Panc1 (cell line): ENCODE measurements around the gene KIAA0232. TPM values are rescaled to one million over a fixed set of nuclear protein-coding genes. Genes with fewer than 3 reads are reported as not detected.

Source experiments
- ATAC-seq: fragments of 200-7000 bp; cut with Tn5 transposase; 2 replicates; pipeline ENCODE4 v1.9.1; 2020; ENCODE audit warnings: mild to moderate bottlenecking, moderate library complexity
- BruUV-seq: library from RNA; stranded (reverse); fragments of 400-500 nt; replicated peaks from 2 replicates; lab custom pipeline; 2021; lab: Mats Ljungman, UMichigan
- CTCF ChIA-PET: fragments of 300-600 bp; sonication (Branson Sonifier 250); formaldehyde crosslinking; loops from one replicate; lab custom pipeline; 2022; ENCODE audit warnings: antibody characterized with exemption; lab: Charles Lee
- POLR2A ChIA-PET: fragments of 300-600 bp; sonication (Branson Sonifier 250); formaldehyde crosslinking; loops from one replicate; lab custom pipeline; 2022; ENCODE audit warnings: antibody characterized with exemption; lab: Charles Lee
- DNase-seq: peaks from one replicate; pipeline ENCODE4 v3.0.0-alpha.2; 2010; ENCODE audit warnings: low read depth, low spot score
- H3K27ac ChIP-seq: 2 replicates; pipeline ENCODE4 v1.5.1; 2011; ENCODE audit warnings: mild to moderate bottlenecking, low read length, inconsistent platforms
- H3K27me3 ChIP-seq: fragments of 200-500 bp; sonication (Bioruptor generic); 2 replicates; pipeline ENCODE4 v1.6.0; 2014; ENCODE audit warnings: low read length, inconsistent platforms; ENCODE audit not compliant: control insufficient read depth, insufficient read depth
- H3K36me3 ChIP-seq: fragments of 200-500 bp; sonication (Bioruptor generic); 2 replicates; pipeline ENCODE4 v1.5.1; 2014; ENCODE audit warnings: inconsistent platforms, mild to moderate bottlenecking, low read length, moderate library complexity; ENCODE audit not compliant: control insufficient read depth, insufficient read depth
- H3K4me1 ChIP-seq: 2 replicates; pipeline ENCODE4 v1.5.1; 2011; ENCODE audit warnings: inconsistent platforms, mild to moderate bottlenecking, low read length, moderate library complexity; ENCODE audit not compliant: control insufficient read depth, insufficient read depth
- H3K4me3 ChIP-seq, 2 experiments: 2 replicates each; pipeline ENCODE4 v1.5.1; 2011 to 2012; ENCODE audit warnings: low read depth in 2 of 2, low read length in 2 of 2, mild to moderate bottlenecking in 2 of 2, inconsistent platforms in 1 of 2, moderate library complexity in 1 of 2
- H3K9me3 ChIP-seq: fragments of 200-500 bp; sonication (Bioruptor generic); 2 replicates; pipeline ENCODE4 v1.5.1; 2014; ENCODE audit warnings: low read depth, mild to moderate bottlenecking, inconsistent platforms, low read length, moderate library complexity; ENCODE audit not compliant: control insufficient read depth, insufficient read depth
- POLR2AphosphoS5 ChIP-seq: IDR thresholded peaks from 2 replicates; pipeline ENCODE4 v1.6.1; 2012; ENCODE audit warnings: mild to moderate bottlenecking, low read depth, low read length, moderate library complexity
- SIN3A ChIP-seq: IDR thresholded peaks from 2 replicates; pipeline ENCODE4 v1.6.1; 2012; ENCODE audit warnings: low read depth, mild to moderate bottlenecking, low read length, moderate library complexity, borderline replicate concordance; ENCODE audit not compliant: insufficient read depth
- TCF7L2 ChIP-seq: IDR thresholded peaks from 2 replicates; pipeline ENCODE4 v1.6.1; 2011; ENCODE audit warnings: mild to moderate bottlenecking, low read depth, low read length, inconsistent platforms
- in situ Hi-C: cut with HindIII; loops from 2 replicates; pipeline ENCODE4 v1.10.0; 2016; ENCODE audit warnings: low sequenced_read_pairs, low pct_unique_long_range_greater_than_20kb
- intact Hi-C: fragments of 100-400 bp; cut with micrococcal nuclease; formaldehyde crosslinking; loops from one replicate; pipeline ENCODE4 v1.10.0; 2022; ENCODE audit not compliant: unreplicated experiment
- total RNA-seq: library from RNA; stranded (reverse); gene quantifications from one replicate; pipeline ENCODE4 v1.2.1, GENCODE V29; 2021; ENCODE audit not compliant: unreplicated experiment
- TF ChIP-seq, protein P1 (sequence below): fragments of 450-650 bp; IDR thresholded peaks from 2 replicates; pipeline ENCODE4 v1.5.1; 2017; ENCODE audit warnings: mild to moderate bottlenecking
- TF ChIP-seq, protein P2 (sequence below), 2 experiments: IDR thresholded peaks; 2 replicates each; pipeline ENCODE4 v1.6.1; 2011 to 2012; ENCODE audit warnings: low read depth in 2 of 2, control low read depth in 1 of 2, low read length in 1 of 2, mild to moderate bottlenecking in 1 of 2, moderate library complexity in 1 of 2; ENCODE audit not compliant: insufficient read depth in 1 of 2

KIAA0232 gene
- total RNA-seq, 1 experiment from 2014 or later, result 20.2 TPM

DNA sequence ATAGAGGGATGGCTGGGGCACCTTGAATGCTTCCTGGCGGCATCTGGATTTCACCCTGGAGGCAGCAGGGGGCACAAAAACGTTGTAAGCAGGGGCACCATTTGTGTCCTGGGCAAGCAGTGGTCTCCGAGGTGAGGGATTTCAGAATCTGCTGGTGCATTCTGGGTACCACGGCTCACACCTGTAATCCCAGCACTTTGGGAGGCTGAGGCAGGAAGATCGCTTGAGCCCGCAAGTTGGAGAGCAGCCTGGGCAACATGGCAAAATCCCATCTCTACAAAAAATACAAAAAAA is 110.3 kb downstream of the KIAA0232 start:
- ChIA-PET CTCF (no interaction called here), POLR2A (no interaction called here)
- no peak for ATAC-seq
- no peak for DNase-seq
- no TSS peak for BruUV-seq
- intact Hi-C loops, result no loop called here
- in situ Hi-C loops, result no loop called here
- H3K27me3 ChIP-seq, result no peaks in the 10 kb centered on the region
- no peak overlapping the region for H3K4me3 ChIP-seq
- no peaks in the 10 kb centered on the region for H3K4me1 ChIP-seq
- H3K9me3 ChIP-seq, result no peaks in the 10 kb centered on the region
- H3K36me3 ChIP-seq, result no peaks in the 10 kb centered on the region
- H3K27ac ChIP-seq, result no peak overlapping the region
- no peak for TF ChIP-seq POLR2AphosphoS5
- TF ChIP-seq, protein P1, sequence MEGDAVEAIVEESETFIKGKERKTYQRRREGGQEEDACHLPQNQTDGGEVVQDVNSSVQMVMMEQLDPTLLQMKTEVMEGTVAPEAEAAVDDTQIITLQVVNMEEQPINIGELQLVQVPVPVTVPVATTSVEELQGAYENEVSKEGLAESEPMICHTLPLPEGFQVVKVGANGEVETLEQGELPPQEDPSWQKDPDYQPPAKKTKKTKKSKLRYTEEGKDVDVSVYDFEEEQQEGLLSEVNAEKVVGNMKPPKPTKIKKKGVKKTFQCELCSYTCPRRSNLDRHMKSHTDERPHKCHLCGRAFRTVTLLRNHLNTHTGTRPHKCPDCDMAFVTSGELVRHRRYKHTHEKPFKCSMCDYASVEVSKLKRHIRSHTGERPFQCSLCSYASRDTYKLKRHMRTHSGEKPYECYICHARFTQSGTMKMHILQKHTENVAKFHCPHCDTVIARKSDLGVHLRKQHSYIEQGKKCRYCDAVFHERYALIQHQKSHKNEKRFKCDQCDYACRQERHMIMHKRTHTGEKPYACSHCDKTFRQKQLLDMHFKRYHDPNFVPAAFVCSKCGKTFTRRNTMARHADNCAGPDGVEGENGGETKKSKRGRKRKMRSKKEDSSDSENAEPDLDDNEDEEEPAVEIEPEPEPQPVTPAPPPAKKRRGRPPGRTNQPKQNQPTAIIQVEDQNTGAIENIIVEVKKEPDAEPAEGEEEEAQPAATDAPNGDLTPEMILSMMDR, result no peak
- TF ChIP-seq, protein P2, sequence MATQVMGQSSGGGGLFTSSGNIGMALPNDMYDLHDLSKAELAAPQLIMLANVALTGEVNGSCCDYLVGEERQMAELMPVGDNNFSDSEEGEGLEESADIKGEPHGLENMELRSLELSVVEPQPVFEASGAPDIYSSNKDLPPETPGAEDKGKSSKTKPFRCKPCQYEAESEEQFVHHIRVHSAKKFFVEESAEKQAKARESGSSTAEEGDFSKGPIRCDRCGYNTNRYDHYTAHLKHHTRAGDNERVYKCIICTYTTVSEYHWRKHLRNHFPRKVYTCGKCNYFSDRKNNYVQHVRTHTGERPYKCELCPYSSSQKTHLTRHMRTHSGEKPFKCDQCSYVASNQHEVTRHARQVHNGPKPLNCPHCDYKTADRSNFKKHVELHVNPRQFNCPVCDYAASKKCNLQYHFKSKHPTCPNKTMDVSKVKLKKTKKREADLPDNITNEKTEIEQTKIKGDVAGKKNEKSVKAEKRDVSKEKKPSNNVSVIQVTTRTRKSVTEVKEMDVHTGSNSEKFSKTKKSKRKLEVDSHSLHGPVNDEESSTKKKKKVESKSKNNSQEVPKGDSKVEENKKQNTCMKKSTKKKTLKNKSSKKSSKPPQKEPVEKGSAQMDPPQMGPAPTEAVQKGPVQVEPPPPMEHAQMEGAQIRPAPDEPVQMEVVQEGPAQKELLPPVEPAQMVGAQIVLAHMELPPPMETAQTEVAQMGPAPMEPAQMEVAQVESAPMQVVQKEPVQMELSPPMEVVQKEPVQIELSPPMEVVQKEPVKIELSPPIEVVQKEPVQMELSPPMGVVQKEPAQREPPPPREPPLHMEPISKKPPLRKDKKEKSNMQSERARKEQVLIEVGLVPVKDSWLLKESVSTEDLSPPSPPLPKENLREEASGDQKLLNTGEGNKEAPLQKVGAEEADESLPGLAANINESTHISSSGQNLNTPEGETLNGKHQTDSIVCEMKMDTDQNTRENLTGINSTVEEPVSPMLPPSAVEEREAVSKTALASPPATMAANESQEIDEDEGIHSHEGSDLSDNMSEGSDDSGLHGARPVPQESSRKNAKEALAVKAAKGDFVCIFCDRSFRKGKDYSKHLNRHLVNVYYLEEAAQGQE (IDR thresholded peaks at IDR 0.05; ENCODE audit: insufficient read depth in 1 of 2, low read depth in 2 of 2, low read length in 1 of 2), result no peak
- no peak for TF ChIP-seq TCF7L2
- no peak for TF ChIP-seq SIN3A

DNA sequence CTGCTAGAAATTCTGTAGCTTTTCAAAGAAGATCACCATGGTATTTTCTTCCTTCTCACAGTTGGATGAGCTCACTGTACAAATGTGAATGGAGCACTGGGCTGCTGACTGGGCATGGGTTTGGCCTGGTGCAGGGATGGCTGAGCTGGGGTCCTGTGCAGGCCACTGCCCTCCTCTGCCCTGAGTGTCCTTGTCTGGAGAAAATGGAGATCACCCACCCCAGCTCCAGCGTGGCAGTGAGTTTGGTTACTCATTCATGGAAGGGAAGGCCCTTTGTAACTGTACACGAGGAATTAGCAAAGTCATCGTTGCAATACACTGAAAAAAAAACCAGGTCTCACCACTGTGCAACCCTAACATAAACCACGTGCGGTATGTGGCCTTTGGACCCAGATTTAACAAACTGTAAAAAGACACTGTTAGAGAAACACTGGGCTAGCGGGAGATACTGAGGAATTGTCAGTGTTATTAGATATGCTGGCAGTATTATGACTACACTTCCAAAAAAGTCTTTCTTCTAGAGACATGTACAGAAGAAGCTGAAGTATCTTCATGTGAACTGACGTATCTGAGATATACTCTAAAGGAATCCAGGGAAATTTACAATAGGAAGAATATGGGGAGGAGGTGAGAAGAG is 111.0 kb downstream of the KIAA0232 start:
- intact Hi-C loops, result no loop called here
- no peak overlapping the region for H3K4me3 ChIP-seq
- POLR2A ChIA-PET, result no interaction called here
- BruUV-seq, result no TSS peak
- ATAC-seq, result no peak
- no peaks in the 10 kb centered on the region for H3K27me3 ChIP-seq
- H3K9me3 ChIP-seq, result no peaks in the 10 kb centered on the region
- H3K36me3 ChIP-seq, result no peaks in the 10 kb centered on the region
- no peak overlapping the region for H3K27ac ChIP-seq
- H3K4me1 ChIP-seq, result no peaks in the 10 kb centered on the region
- CTCF ChIA-PET, result no interaction called here
- DNase-seq, result no peak
- TF ChIP-seq, protein P1, result no peak
- in situ Hi-C loops, result no loop called here

DNA sequence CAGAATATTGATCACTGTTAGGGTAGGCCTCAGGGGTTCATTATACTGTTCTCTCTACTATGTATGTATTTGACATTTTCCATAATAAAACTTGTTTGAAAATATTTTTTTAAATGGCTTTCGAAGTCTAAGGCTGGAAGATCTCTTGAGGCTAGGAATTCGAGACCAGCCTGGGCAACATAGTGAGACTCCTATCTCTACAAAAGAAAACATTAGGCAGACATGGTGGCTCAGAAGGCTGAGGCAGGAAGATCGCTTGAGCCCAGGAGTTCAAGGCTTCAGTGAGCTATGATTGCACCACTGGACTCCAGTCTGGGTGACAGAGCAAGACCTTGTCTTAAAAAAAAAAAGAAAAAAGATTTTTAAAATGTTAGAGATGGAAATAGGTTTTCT is 111.6 kb downstream of the KIAA0232 start:
- Histone ChIP-seq H3K4me1 (no peaks in the 10 kb centered on the region), H3K27me3 (no peaks in the 10 kb centered on the region), H3K27ac (no peak overlapping the region), H3K36me3 (no peaks in the 10 kb centered on the region), H3K4me3 (no peak overlapping the region), H3K9me3 (no peaks in the 10 kb centered on the region)
- intact Hi-C loops, result no loop called here
- CTCF ChIA-PET, result no interaction called here
- ATAC-seq (no peak), DNase-seq (no peak)
- in situ Hi-C loops, result no loop called here
- BruUV-seq, result no TSS peak
- POLR2A ChIA-PET, result no interaction called here
- TF ChIP-seq SIN3A (no peak), POLR2AphosphoS5 (no peak)
- TF ChIP-seq, protein P1, result no peak
